HepG2 (cell line): Measurements from ENCODE around the gene CDC42EP1. TPM values are rescaled to one million over a fixed set of nuclear protein-coding genes. Genes with fewer than 3 reads are reported as not detected.

Experiments
- CEBPZ ChIP-seq: IDR thresholded peaks from 2 replicates; pipeline ENCODE4 v1.6.1; 2012; ENCODE audit warnings: low read length, improper control_type of control experiment
- EEA1 ChIP-seq: sonication (generic); formaldehyde crosslinking; IDR thresholded peaks from 2 replicates; pipeline ENCODE4 v1.5.1; 2020; ENCODE audit warnings: mild to moderate bottlenecking, missing genetic modification reagents, borderline replicate concordance
- ESRRA ChIP-seq: sonication (generic); formaldehyde crosslinking; IDR thresholded peaks from 2 replicates; pipeline ENCODE4 v1.5.1; 2020; ENCODE audit warnings: mild to moderate bottlenecking, low read depth, missing genetic modification reagents
- GLI4 ChIP-seq: sonication (generic); formaldehyde crosslinking; IDR thresholded peaks from 2 replicates; pipeline ENCODE4 v1.5.1; 2020; ENCODE audit warnings: missing genetic modification reagents, mild to moderate bottlenecking, moderate library complexity, borderline replicate concordance
- HCFC1 ChIP-seq: fragments of 150-350 bp; IDR thresholded peaks from 2 replicates; pipeline ENCODE4 v1.6.1; 2014; ENCODE audit warnings: low read depth, low read length
- HNRNPH1 ChIP-seq: fragments of 200-400 bp; formaldehyde crosslinking; optimal IDR thresholded peaks from 2 replicates; pipeline ENCODE3; 2017; ENCODE audit warnings: mild to moderate bottlenecking, low read depth, low read length
- HNRNPL ChIP-seq: fragments of 200-400 bp; formaldehyde crosslinking; IDR thresholded peaks from 2 replicates; pipeline ENCODE4 v1.6.1; 2017; ENCODE audit warnings: mild to moderate bottlenecking, low read depth, low read length
- HOXA5 ChIP-seq: sonication (generic); formaldehyde crosslinking; IDR thresholded peaks from 2 replicates; pipeline ENCODE4 v1.4.0; 2020; ENCODE audit warnings: missing genetic modification reagents
- ISL2 ChIP-seq: sonication (generic); formaldehyde crosslinking; IDR thresholded peaks from 2 replicates; pipeline ENCODE4 v1.5.0; 2020; ENCODE audit warnings: missing genetic modification reagents
- KDM5A ChIP-seq: fragments of 200-600 bp; sonication (generic); IDR thresholded peaks from 2 replicates; pipeline ENCODE4 v1.7.0; 2018; ENCODE audit warnings: antibody characterized with exemption, mild to moderate bottlenecking, low read length, borderline replicate concordance
- SNAPC4 ChIP-seq: sonication (generic); formaldehyde crosslinking; IDR thresholded peaks from 2 replicates; pipeline ENCODE4 v1.4.0; 2020; ENCODE audit warnings: mild to moderate bottlenecking, missing genetic modification reagents
- ZNF180 ChIP-seq: sonication (generic); formaldehyde crosslinking; IDR thresholded peaks from 2 replicates; pipeline ENCODE4 v1.4.0; 2020; ENCODE audit warnings: low read depth, missing genetic modification reagents, borderline replicate concordance
- ZNF563 ChIP-seq: sonication (generic); formaldehyde crosslinking; IDR thresholded peaks from 2 replicates; pipeline ENCODE4 v1.8.0; 2022; ENCODE audit warnings: mild to moderate bottlenecking, moderate library complexity, missing genetic modification reagents
- ZNF564 ChIP-seq: sonication (generic); formaldehyde crosslinking; IDR thresholded peaks from 2 replicates; pipeline ENCODE4 v1.8.1; 2023; ENCODE audit warnings: mild to moderate bottlenecking, missing genetic modification reagents
- ZNF747 ChIP-seq: sonication (generic); formaldehyde crosslinking; IDR thresholded peaks from 2 replicates; pipeline ENCODE4 v1.8.1; 2023; ENCODE audit warnings: missing genetic modification reagents, mild to moderate bottlenecking, borderline replicate concordance
- polyA plus RNA-seq, 8 experiments: library from polyadenylated mRNA; depleted of rRNA in 3 of 8; stranded (reverse) in 7 of 8; unstranded in 1 of 8; fragments of >200 nt; fragmentation: Illumina TruSeq in 4 of 8; extraction: Trizol in 4 of 8; gene quantifications; 2 replicates each; pipeline versions ENCODE4 v1.2.1 to v1.2.3, GENCODE V29; 2011 to 2016; ENCODE audit warnings: low read depth in 4 of 8, missing spikeins in 1 of 8, mixed read lengths in 1 of 8; ENCODE audit not compliant: insufficient read depth in 1 of 8
- total RNA-seq, 5 experiments: library from RNA; depleted of rRNA; stranded (reverse); fragments of >200 nt; fragmentation: Illumina TruSeq; extraction: Trizol; gene quantifications; 2 replicates each; pipeline ENCODE4 v1.2.3, GENCODE V29; 2016; ENCODE audit warnings: low read depth in 1 of 5
- TF ChIP-seq, protein P1 (sequence below): fragments of 450-650 bp; IDR thresholded peaks from 2 replicates; pipeline ENCODE4 v1.6.1; 2017; ENCODE audit warnings: mild to moderate bottlenecking
- TF ChIP-seq, protein P2 (sequence below): sonication (generic); formaldehyde crosslinking; IDR thresholded peaks from 2 replicates; pipeline ENCODE4 v1.5.0; 2020; ENCODE audit warnings: missing genetic modification reagents

The CDC42EP1 gene
- total and polyA plus RNA-seq, 2 of the 13 experiments (the other 11 are each of a cell fraction or from before 2014, with no cell fraction given) = 17.1 to 29.5 TPM

DNA sequence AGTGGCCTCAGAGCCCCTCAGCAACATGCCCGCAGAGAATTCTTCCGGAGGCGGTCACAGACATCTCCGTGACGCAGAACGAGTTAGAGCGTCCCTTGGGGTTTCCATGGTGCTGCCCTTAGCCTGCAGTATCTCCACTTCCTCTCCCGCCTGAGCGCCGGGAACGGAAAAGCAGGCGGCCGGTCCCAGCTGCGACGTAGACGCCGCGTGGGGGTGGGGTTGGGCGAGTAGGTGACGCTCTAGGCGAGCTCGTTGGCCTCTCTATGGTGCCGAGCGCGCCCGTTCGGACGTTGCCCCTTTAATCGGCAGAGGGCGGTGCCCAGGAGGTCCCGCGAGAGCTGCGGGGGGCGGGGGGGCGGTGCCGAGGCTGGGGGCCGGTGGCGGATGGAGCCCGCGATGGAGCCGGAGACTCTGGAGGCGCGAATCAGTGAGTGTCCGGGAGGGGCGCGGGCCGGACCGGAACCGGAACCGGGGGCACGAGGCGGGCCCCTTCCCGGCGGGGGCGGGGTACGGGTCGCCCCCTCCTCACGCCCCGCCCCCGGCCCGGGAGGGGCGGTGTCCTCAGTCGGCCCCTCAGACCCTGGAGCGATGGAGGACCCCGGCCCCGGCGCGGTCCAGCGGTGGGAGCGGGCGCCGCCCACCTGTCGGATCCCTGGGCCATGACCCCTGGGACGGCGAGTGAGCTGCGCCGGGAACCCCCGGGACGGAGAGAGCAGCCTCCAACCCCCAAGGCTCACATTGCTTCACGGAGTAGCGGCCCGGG lies 48.4 kb downstream of the CDC42EP1 start, which contains the start of gene GGA1 (continued):
- TF ChIP-seq, protein P1, sequence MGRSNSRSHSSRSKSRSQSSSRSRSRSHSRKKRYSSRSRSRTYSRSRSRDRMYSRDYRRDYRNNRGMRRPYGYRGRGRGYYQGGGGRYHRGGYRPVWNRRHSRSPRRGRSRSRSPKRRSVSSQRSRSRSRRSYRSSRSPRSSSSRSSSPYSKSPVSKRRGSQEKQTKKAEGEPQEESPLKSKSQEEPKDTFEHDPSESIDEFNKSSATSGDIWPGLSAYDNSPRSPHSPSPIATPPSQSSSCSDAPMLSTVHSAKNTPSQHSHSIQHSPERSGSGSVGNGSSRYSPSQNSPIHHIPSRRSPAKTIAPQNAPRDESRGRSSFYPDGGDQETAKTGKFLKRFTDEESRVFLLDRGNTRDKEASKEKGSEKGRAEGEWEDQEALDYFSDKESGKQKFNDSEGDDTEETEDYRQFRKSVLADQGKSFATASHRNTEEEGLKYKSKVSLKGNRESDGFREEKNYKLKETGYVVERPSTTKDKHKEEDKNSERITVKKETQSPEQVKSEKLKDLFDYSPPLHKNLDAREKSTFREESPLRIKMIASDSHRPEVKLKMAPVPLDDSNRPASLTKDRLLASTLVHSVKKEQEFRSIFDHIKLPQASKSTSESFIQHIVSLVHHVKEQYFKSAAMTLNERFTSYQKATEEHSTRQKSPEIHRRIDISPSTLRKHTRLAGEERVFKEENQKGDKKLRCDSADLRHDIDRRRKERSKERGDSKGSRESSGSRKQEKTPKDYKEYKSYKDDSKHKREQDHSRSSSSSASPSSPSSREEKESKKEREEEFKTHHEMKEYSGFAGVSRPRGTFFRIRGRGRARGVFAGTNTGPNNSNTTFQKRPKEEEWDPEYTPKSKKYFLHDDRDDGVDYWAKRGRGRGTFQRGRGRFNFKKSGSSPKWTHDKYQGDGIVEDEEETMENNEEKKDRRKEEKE = no peak
- TF ChIP-seq HOXA5 = no peak
- TF ChIP-seq SNAPC4 (CRISPR knock-in tag) = 0 out of 2 replicates have a peak, but pooled peaks have one; percentile 62
- TF ChIP-seq HNRNPL = peak; percentile 30; the same call in 1 of the 2 replicates
- TF ChIP-seq CEBPZ = no peak
- TF ChIP-seq, protein P2, sequence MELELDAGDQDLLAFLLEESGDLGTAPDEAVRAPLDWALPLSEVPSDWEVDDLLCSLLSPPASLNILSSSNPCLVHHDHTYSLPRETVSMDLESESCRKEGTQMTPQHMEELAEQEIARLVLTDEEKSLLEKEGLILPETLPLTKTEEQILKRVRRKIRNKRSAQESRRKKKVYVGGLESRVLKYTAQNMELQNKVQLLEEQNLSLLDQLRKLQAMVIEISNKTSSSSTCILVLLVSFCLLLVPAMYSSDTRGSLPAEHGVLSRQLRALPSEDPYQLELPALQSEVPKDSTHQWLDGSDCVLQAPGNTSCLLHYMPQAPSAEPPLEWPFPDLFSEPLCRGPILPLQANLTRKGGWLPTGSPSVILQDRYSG = no peak
- no peak for TF ChIP-seq EEA1 (CRISPR knock-in tag)
- TF ChIP-seq ZNF180 = no peak
- TF ChIP-seq ZNF564 = no peak
- peak; percentile 91 for TF ChIP-seq KDM5A
- no peak for TF ChIP-seq ESRRA (CRISPR knock-in tag)
- TF ChIP-seq ZNF563 (CRISPR knock-in tag) = no peak
- TF ChIP-seq ISL2 (CRISPR knock-in tag) = peak; percentile 29
- peak; percentile 47; the same call in 1 of the 2 replicates for TF ChIP-seq HCFC1
- no peak for TF ChIP-seq GLI4 (CRISPR knock-in tag)
- TF ChIP-seq HNRNPH1 = no peak
- TF ChIP-seq ZNF747 (CRISPR knock-in tag) = no peak
